HG03442 (cell line): ENCODE results near the gene SHANK3.

Experiments used
- ATAC-seq: cut with Tn5 transposase; IDR thresholded peaks from one replicate; pipeline ENCODE4 v1.9.1; 2021; ENCODE audit warnings: mild to moderate bottlenecking, moderate library complexity; ENCODE audit not compliant: unreplicated experiment

Gene SHANK3

DNA sequence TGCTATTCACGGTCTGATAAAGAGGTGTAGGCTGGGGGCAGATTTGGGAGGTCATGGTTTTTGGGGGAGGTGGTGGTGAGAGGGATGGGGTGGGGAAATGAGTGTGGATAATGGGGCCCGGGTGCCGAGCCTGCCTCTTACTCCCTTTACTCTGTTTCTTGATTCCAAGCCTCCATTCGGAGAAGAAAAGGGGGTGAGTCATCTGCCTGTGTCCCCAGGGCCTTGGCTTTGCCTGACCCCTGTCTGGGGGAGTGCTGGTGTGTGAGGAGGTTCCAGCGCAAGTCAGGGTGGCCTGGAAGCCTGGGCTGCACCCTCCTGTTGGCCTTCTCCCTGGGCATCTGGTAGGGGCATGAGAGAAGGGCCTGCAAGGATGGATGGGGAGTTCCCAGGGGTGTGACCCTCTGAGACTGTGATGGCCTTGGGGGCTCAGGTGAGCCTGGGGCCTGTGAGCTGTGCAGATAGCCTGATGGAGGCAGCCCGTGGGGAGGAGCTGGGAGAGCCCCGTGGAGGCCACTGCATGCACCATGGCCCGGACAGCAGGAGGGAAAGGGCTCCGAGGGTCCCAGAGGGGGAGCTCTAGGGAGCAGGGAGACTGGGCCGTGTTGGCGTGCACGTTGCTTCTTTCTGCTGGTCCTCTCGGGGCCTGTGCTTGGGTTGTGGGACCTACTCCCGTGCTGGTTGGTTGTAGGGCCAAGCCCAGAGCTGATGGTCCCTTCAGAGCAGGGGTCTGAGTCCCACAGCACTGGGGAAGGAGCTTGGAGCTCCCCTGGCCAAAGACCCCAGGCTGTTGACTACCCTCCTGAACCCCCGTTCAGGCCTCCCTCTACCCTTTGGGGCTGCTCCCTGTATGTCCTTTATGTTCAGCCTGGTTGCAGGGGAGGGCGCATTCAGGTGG lies 39.1 kb downstream of the SHANK3 start:
- no peak for ATAC-seq

DNA sequence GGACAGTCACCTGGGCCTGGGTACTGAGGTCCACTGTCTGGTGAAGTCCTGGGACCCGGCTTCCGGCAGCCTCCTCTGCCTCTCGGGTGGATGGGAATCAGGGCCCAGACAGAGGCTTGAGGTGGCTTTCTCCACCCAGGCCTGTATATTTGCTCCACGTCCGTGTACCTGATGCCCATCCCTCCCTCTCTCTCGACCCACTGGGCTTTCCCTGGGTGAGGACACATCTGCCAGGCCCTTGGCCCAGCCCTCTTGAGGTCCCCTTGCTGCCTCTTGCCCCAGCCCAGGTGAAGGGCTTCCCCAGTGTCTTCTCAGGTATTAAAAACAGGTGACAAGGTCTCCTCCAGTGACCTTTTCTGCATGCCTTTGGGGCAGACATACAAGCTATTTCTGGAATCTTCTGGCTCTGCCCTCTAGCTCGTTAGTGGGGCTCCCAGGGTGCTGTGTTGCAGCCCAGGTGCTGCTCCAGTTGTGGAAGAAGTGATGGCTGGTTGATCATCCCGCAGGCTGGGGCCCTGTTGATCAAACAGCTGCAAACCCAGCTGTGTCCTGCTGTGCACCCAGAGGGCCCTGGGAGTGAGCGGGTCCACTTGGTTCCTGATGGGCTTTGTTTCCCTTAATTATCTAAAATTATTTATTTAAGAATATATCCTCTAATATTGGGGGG lies 39.9 kb downstream of the SHANK3 start:
- no peak for ATAC-seq

DNA sequence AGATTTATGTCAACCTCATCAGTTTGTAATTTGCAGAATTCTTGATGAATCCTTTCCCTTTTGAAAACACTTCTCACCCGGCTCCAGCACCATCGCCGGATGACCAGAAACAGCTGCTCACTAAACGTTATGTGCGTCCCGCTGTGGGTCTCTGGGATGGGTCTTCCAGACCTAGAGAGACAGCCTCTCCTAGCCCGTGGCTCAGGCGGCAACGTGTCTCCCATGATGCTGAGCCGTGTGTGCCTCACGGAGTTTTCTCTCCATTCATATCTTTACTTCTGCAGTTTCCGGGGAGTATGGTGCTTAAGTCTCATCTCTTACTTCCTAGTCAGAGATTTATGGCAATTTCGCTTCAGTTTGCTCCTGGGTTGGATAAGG lies 40.4 kb downstream of the SHANK3 start:
- no peak for ATAC-seq

DNA sequence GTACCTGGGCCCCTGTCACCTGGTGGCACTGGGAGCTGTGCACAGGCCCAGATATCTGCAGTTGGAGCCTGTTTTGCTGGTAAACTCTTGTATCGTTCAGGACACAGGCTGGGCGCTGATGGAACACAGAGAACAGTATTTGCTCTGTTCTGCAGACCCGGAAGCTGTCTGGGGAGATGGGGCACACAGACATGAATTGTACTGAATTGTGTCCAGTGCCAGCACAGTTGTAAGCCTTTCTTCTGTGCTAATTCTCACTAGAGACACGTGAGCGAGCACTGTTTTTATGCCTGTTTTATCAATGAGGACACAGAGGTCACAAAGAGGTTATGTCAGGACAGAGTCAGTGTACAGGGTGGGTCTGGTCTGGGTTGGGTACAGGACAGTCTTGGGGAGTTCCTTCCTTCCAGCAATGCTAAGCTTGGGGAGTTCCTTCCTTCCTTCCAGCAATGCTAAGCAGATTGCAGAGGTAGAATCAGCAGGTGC lies 41.0 kb downstream of the SHANK3 start:
- ATAC-seq, result no peak

GRCh38 chr22:50714150-50714549 lies 41.5 kb downstream of the SHANK3 start:
- ATAC-seq, result no peak

DNA sequence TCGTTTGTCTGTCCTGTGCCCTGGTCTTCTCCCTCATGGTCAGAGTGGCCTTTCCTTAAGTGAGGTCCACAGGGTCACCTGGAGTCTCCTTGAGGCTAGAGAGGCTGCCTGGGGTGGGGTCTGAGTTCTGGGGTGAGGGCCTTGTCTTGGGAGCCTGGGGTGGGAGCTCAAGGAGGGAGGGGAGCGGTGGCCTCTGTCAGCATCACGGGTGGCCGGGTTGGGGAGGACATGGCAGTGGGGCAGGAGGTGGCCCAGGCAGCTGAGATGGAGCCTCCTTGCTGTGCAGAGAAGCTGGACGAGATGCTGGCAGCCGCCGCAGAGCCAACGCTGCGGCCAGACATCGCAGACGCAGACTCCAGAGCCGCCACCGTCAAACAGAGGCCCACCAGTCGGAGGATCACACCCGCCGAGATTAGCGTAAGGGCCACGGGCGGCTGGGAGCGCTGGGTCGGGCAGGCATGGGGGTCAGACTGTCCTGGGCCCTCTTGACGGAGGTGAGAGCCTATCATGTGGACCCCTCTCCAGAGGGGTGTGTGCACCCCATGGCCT lies 42.1 kb downstream of the SHANK3 start:
- no peak for ATAC-seq

DNA sequence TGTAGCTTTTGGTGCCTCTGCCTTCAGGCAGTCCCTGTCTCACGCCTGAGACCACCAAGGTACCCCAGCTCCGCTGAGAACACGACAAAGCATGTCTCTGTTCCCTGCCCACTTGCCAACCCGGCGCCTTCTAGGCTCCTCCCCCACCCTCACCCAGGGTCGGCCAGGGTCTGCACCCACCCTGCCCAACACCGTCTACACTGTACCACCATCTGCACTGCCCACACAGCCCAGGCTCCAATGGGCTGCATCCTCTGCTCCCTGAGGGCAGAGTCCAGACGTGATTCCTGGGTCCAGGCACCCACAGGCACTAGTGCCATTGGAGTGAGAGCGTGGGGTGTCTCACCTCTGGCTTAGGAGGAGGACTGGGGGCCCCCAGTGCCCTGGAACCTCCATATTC lies 42.6 kb downstream of the SHANK3 start:
- ATAC-seq, result no peak

- no peak for ATAC-seq
Observed at GRCh38 chr22:50715776-50716175, 43.2 kb downstream of the SHANK3 start.

- ATAC-seq, result no peak
Observed at GRCh38 chr22:50716290-50717024, 43.8 kb downstream of the SHANK3 start.

DNA sequence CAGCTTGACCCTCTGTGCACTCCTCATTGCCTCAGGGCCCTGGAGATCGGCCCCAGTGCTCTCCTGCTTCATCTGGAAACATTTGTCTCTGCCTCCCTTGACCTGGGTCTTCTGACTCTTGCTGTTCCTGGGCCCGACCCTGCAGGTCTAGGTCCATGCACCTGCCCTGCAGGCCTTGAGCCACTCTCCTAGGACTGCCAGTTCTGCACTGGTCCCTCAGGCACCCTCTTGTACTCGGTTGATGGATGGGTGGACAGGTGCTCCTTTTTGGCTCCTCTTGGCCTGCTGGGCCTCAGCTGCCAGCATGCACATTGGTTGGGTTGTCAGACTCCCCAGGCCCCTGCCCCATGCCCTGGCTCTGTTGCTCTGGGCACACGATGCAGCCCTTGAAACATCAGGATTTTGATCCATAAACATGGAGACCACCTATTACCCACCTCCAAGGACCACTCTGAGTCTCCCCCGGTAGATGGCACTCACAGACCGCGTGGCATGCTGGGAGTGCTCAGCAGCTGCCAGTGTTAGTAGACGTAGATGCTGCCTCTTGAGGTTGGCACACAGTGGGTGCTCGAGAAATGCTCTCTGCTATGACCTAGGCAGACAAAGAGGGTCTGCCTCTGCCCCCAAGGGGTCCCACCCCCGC lies 45.2 kb downstream of the SHANK3 start:
- no peak for ATAC-seq

- no peak for ATAC-seq
Observed at GRCh38 chr22:50718352-50718709, 45.7 kb downstream of the SHANK3 start.

GRCh38 chr22:50719814-50720300 lies 47.2 kb downstream of the SHANK3 start:
- ATAC-seq, result no peak

DNA sequence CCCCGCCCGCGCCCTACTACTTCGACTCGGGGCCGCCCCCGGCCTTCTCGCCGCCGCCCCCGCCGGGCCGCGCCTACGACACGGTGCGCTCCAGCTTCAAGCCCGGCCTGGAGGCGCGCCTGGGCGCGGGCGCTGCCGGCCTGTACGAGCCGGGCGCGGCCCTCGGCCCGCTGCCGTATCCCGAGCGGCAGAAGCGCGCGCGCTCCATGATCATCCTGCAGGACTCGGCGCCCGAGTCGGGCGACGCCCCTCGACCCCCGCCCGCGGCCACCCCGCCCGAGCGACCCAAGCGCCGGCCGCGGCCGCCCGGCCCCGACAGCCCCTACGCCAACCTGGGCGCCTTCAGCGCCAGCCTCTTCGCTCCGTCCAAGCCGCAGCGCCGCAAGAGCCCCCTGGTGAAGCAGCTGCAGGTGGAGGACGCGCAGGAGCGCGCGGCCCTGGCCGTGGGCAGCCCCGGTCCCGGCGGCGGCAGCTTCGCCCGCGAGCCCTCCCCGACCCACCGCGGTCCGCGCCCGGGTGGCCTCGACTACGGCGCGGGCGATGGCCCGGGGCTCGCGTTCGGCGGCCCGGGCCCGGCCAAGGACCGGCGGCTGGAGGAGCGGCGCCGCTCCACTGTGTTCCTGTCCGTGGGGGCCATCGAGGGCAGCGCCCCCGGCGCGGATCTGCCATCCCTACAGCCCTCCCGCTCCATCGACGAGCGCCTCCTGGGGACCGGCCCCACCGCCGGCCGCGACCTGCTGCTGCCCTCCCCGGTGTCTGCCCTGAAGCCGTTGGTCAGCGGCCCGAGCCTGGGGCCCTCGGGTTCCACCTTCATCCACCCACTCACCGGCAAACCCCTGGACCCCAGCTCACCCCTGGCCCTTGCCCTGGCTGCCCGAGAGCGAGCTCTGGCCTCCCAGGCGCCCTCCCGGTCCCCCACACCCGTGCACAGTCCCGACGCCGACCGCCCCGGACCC lies 48.0 kb downstream of the SHANK3 start:
- ATAC-seq, result no peak

DNA sequence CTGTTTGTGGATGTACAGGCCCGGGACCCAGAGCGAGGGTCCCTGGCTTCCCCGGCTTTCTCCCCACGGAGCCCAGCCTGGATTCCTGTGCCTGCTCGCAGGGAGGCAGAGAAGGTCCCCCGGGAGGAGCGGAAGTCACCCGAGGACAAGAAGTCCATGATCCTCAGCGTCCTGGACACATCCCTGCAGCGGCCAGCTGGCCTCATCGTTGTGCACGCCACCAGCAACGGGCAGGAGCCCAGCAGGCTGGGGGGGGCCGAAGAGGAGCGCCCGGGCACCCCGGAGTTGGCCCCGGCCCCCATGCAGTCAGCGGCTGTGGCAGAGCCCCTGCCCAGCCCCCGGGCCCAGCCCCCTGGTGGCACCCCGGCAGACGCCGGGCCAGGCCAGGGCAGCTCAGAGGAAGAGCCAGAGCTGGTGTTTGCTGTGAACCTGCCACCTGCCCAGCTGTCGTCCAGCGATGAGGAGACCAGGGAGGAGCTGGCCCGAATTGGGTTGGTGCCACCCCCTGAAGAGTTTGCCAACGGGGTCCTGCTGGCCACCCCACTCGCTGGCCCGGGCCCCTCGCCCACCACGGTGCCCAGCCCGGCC lies 48.7 kb downstream of the SHANK3 start:
- ATAC-seq, result no peak

GRCh38 chr22:50722048-50722701 lies 49.6 kb downstream of the SHANK3 start:
- ATAC-seq, result no peak
